Adrenal gland (tissue), 12 donors: ENCODE results near the gene FLT1. TPM values are rescaled to one million over a fixed set of nuclear protein-coding genes. Genes with fewer than 3 reads are reported as not detected.

Experiments used
- DNase-seq, 7 donors: peaks; one replicate each; pipeline ENCODE4 v3.0.0-alpha.2; 2019 to 2020
- H3K27ac ChIP-seq, 5 donors: fragments of 200-600 bp; sonication (generic) in 4 of 5; 1 replicate in 3 of 5; 2 replicates in 2 of 5; pipeline versions ENCODE4 v1.5.1 to v1.8.0; 2016 to 2020; ENCODE audit warnings: mild to moderate bottlenecking in 1 of 5
- H3K27me3 ChIP-seq: fragments of 200-600 bp; 2 replicates; pipeline ENCODE4 v1.8.0; 2021
- H3K36me3 ChIP-seq, 2 donors: fragments of 200-600 bp; replicated peaks in 1 of 2; 1 replicate in 1 of 2; 2 replicates in 1 of 2; pipeline versions ENCODE4 v1.5.1 to v1.8.0; 2018 to 2022
- H3K4me1 ChIP-seq, 2 donors: fragments of 200-600 bp; replicated peaks in 1 of 2; 1 replicate in 1 of 2; 2 replicates in 1 of 2; pipeline versions ENCODE4 v1.5.1 to v1.8.0; 2018 to 2021
- H3K4me3 ChIP-seq, 4 donors: fragments of 200-600 bp; sonication (generic) in 3 of 4; one replicate each; pipeline ENCODE4 v1.5.1; 2016 to 2018
- H3K9me3 ChIP-seq, 3 donors: fragments of 200-600 bp; sonication (generic) in 1 of 3; replicated peaks in 1 of 3; 1 replicate in 2 of 3; 2 replicates in 1 of 3; pipeline versions ENCODE4 v1.5.1 to v1.8.0; 2016 to 2021
- POLR2A ChIP-seq, 2 donors: fragments of 450-650 bp; IDR thresholded peaks; one replicate each; pipeline ENCODE4 v1.6.1; 2017; ENCODE audit warnings: antibody characterized with exemption in 2 of 2, mild to moderate bottlenecking in 2 of 2, moderate library complexity in 1 of 2
- WGBS, 4 donors: extraction: QIAGEN DNeasy Blood & Tissue Kit in 2 of 4; methylation state at CpG; one replicate each; pipeline versions ENCODE4 v1.1.5 to v1.1.7; 2013 to 2017; 5-methylcytosine and 5-hydroxymethylcytosine counted together
- intact Hi-C, 2 donors: fragments of 100-400 bp; cut with DNase I; formaldehyde crosslinking; loops; one replicate each; pipeline versions ENCODE4 v1.14.1 to v1.15.0; 2022 to 2023
- polyA plus RNA-seq, 3 donors: library from polyadenylated mRNA; stranded (reverse); fragments of 200-250 nt in 2 of 3; fragments of 350-450 nt in 1 of 3; fragmentation: Illumina TruSeq in 1 of 3; extraction: RNeasy Lipid Tissue Mini Kit (QIAGEN cat#74804) in 1 of 3; gene quantifications; one replicate each; pipeline ENCODE4 v1.2.3, GENCODE V29; 2013 to 2014
- total RNA-seq, 9 donors: library from RNA; depleted of rRNA in 4 of 9; stranded (reverse); fragments of >200 nt in 4 of 9; fragments of 120-200 nt in 1 of 9; fragmentation: NEBNext Ultra II Directional in 1 of 9; extraction: Animal tissue kit (Norgen Biotek cat#: 25700) in 1 of 9; gene quantifications; one replicate each; pipeline versions ENCODE4 v1.1.0 to v1.2.4, GENCODE V29; 2013 to 2023
- TF ChIP-seq, protein P1 (sequence below), 6 experiments: fragments of 450-650 bp in 4 of 6; fragments of 200-600 bp in 2 of 6; sonication (generic) in 1 of 6; IDR thresholded peaks; 1 replicate in 5 of 6; 2 replicates in 1 of 6; pipeline versions ENCODE4 v1.5.1 to v1.8.0; 2016 to 2021; ENCODE audit warnings: antibody characterized with exemption in 6 of 6, mild to moderate bottlenecking in 2 of 6, moderate library complexity in 1 of 6
- donor health status: healthy with polysubstance abuse.
- donor health status: Bipolar disorder and iron deficiency.
- donor health status: DM: yes; HTN: yes; CAD: no.
- donor health status: DM: no; HTN: no; CAD: no.
- donor health status: DM: no; HTN: no; CAD: no.
- donor health status: DM: yes; HTN: yes; CAD: no.

Gene FLT1
- total and polyA plus RNA-seq, 12 donors, result 2.7 to 55.9 (median 24.2) TPM

DNA sequence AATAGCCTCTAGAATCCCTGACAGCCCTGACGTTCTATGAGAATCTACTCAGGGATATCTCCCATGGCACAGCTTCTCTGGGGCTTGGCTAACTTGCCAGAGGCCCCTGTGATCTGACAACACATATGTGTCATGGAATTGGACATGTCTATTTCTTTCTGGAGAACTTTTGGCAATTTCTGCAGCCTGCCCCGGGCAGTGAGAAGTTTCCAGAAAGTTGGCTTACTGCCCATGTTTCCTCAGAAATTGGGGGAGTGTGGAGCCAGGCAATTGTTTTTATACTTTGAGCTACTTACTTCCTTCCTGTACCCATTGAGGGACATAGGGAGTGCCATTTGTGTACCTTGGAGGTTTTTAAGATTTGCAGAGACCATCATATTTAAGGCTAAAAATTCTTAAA lies 98.9 kb downstream of the FLT1 start:
- no peak for DNase-seq
- Histone ChIP-seq H3K4me3 (no peak overlapping the region), H3K27ac (no peak overlapping the region), H3K27me3 (no peaks in the 10 kb centered on the region), H3K4me1 (no peaks in the 10 kb centered on the region), H3K9me3 (no peaks in the 10 kb centered on the region), H3K36me3 (no peaks in the 10 kb centered on the region)
- TF ChIP-seq, protein P1, sequence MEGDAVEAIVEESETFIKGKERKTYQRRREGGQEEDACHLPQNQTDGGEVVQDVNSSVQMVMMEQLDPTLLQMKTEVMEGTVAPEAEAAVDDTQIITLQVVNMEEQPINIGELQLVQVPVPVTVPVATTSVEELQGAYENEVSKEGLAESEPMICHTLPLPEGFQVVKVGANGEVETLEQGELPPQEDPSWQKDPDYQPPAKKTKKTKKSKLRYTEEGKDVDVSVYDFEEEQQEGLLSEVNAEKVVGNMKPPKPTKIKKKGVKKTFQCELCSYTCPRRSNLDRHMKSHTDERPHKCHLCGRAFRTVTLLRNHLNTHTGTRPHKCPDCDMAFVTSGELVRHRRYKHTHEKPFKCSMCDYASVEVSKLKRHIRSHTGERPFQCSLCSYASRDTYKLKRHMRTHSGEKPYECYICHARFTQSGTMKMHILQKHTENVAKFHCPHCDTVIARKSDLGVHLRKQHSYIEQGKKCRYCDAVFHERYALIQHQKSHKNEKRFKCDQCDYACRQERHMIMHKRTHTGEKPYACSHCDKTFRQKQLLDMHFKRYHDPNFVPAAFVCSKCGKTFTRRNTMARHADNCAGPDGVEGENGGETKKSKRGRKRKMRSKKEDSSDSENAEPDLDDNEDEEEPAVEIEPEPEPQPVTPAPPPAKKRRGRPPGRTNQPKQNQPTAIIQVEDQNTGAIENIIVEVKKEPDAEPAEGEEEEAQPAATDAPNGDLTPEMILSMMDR (IDR thresholded peaks at IDR 0.05), result no peak
- TF ChIP-seq POLR2A (IDR thresholded peaks at IDR 0.05), result no peak
- 39 to 50% (median 47%) methylated on average over 2 of the region's 2 CpGs for WGBS, 4 donors
- intact Hi-C loops, result no loop called here

DNA sequence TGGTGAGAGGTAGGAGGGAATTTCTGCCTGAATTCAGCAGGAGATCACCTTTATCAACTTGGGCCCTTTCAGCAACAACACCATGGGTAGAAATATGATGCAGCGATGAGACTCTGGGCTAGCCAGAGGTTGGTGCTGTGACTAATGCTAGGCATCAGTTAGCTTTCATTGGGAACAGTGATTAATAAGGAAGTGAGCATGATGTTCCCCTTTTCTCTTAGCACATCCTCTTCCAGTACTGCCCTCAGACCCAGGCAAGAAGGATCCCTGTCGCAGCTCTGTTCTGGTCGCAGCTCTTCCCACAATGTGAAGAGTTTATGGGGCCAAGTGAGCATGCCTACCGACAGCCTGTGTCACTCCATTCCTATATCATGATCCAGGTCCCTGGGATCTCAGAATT lies 100.5 kb downstream of the FLT1 start:
- no peak for DNase-seq
- no peaks in the 10 kb centered on the region for H3K36me3 ChIP-seq
- H3K9me3 ChIP-seq, result no peaks in the 10 kb centered on the region
- H3K27me3 ChIP-seq, result peaks cover 4% of the 10 kb centered on the region
- intact Hi-C loops, result no loop called here
- TF ChIP-seq, protein P1 (IDR thresholded peaks at IDR 0.05), result no peak
- TF ChIP-seq POLR2A (IDR thresholded peaks at IDR 0.05), result no peak
- no peaks in the 10 kb centered on the region for H3K4me1 ChIP-seq
- WGBS, 4 donors, result 58 to 73% (median 67%) methylated on average over 4 of the region's 4 CpGs
- H3K27ac ChIP-seq, result peak overlapping the region in 1 of 5 donors; percentile 20
- H3K4me3 ChIP-seq, result no peak overlapping the region

DNA sequence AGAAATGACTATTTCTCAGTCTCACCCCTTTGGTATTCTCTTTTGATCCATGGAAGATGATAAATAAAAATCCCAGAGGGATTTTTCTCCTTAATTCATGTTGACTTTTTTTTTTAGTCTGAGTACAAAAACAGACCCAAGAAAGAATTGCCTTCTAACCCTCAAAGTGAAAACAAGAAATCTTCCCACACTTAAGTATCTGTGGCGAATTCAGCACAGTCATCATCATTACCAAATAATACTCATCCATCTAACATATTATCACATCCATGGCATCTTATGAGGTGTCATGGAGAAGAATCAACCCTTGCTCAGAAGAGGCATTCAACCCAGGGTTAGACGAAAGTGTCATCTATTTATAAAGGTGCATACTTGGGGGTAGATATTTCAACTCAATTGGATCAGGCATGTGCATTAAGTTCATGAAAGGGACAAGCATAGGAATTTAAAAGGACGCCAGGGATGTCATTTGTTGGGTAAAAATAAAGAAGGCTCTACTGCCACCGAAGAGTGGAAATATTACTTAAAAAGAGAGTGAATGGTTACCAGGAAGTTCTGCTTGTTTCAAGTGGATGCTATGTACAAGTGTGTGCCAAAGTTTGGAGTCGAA lies 101.9 kb downstream of the FLT1 start:
- intact Hi-C loops, result no loop called here
- Histone ChIP-seq H3K27me3 (peaks cover 7% of the 10 kb centered on the region), H3K4me1 (no peaks in the 10 kb centered on the region), H3K4me3 (no peak overlapping the region), H3K27ac (peak overlapping the region in 1 of 5 donors; percentile 40), H3K36me3 (no peaks in the 10 kb centered on the region), H3K9me3 (no peaks in the 10 kb centered on the region)
- WGBS, 4 donors, result 76 to 82% (median 80%) methylated on average over 5 of the region's 5 CpGs
- TF ChIP-seq POLR2A (IDR thresholded peaks at IDR 0.05), result no peak
- TF ChIP-seq, protein P1 (IDR thresholded peaks at IDR 0.05), result no peak
- DNase-seq, result no peak

GRCh38 chr13:28392428-28392827 lies 102.5 kb downstream of the FLT1 start:
- DNase-seq, result no peak
- Histone ChIP-seq H3K36me3 (no peaks in the 10 kb centered on the region), H3K4me1 (no peaks in the 10 kb centered on the region), H3K4me3 (no peak overlapping the region), H3K27me3 (peaks cover 7% of the 10 kb centered on the region), H3K9me3 (no peaks in the 10 kb centered on the region), H3K27ac (peak overlapping the region in 1 of 5 donors; percentile 40)
- intact Hi-C loops, result no loop called here
- 28 to 58% (median 34%) methylated on average over 2 of the region's 2 CpGs for WGBS, 4 donors
- TF ChIP-seq, protein P1 (IDR thresholded peaks at IDR 0.05), result no peak
